ENCODE measurements around the gene MTF2.

Gene MTF2

GRCh38 chr1:93179886-93180722, 101.0 kb downstream of the MTF2 start, which contains the start of gene TMED5:
Gene TMED5 (minus strand): TSS chr1:93180413. CDS start chr1:93180242, 171 bp downstream.
- in situ Hi-C loops (cut with MboI; ENCODE audit: low sequenced_read_pairs), result no loop called here

GRCh38 chr1:93180723-93181613, 101.9 kb downstream of the MTF2 start, which contains the start of gene CCDC18:
Gene CCDC18 (plus strand): TSS chr1:93180724. CDS start chr1:93183362, 2,638 bp downstream.
- in situ Hi-C loops (cut with MboI; ENCODE audit: low sequenced_read_pairs), result no loop called here

GRCh38 chr1:93186667-93187066, 107.6 kb downstream of the MTF2 start:
- in situ Hi-C loops (cut with MboI; ENCODE audit: low sequenced_read_pairs), result no loop called here

Data from HL-60/S4 treated with phorbol 12-myristate 13-acetate at 8.2 ng/mL for 4 days and 3 days (cell line).